SK-N-DZ (cell line): ENCODE results near the gene AEBP1. TPM values are rescaled to one million over a fixed set of nuclear protein-coding genes. Genes with fewer than 3 reads are reported as not detected.

Source experiments
- DNase-seq: peaks from one replicate; pipeline ENCODE4 v3.0.0-alpha.2; 2015; ENCODE audit warnings: low spot score
- polyA plus RNA-seq, 2 experiments: library from polyadenylated mRNA; depleted of rRNA; stranded (reverse); fragments of >200 nt; gene quantifications; 2 replicates each; pipeline ENCODE4 v1.2.3, GENCODE V29; 2014

Gene AEBP1
- polyA plus RNA-seq (2014; cell fraction: cytosol; rRNA removed) = 7.9 and 10.0 TPM in 2 replicates
- 55.9 and 111 TPM in 2 replicates for polyA plus RNA-seq (2014; cell fraction: nucleus; rRNA removed)

DNA sequence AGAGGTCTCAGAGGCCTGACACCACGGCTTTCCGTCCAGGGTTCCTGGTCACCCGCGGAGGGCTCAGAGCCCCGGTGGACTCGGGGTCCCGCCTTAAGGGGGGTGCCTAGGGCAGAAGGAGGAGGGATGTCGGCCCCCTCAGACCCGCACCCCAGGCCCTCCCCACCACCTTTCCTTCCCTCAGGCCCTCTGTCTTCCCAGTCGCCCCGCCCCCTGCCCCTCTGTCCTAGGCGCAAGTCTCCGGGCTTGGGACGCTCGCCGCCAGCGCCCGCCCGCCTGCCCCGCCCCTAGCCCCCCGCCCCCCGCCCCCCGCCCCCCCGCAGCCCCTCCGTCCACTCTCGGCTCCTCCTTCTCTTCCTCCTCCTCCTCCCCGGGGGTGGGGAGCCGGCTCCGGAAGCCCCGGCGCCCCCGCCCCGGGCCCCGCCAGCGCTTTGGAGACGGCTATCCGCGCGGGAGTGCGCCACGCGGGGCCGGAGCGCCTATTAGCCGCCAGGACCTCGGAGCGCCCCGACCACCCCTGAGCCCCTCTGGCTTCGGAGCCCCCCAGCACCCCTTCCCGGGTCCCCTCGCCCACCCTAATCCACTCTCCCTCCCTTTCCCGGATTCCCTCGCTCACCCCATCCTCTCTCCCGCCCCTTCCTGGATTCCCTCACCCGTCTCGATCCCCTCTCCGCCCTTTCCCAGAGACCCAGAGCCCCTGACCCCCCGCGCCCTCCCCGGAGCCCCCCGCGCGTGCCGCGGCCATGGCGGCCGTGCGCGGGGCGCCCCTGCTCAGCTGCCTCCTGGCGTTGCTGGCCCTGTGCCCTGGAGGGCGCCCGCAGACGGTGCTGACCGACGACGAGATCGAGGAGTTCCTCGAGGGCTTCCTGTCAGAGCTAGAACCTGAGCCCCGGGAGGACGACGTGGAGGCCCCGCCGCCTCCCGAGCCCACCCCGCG, at the start of gene AEBP1:
TSS of gene AEBP1 (plus strand) at position 423 of the 937 bp plus-strand sequence. CDS start at position 744, 321 bp downstream.
- peak; percentile 47 for DNase-seq

DNA sequence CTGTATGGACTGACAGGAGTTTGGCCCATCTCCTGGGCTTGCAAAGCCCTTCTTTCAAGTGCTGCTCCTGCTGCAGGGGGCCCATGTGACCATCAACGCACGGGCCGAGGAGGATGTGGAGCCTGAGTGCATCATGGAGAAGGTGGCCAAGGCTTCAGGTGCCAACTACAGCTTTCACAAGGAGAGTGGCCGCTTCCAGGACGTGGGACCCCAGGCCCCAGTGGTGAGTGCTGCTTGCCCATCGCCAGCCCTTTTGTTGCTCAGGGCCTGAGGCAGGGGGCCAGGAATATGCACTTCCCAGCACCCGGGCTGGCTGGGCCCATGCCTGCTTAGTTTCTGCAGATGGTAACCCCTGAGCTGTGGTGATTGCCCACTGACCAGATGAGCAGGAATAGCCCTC, 47.5 kb upstream of the AEBP1 start:
- DNase-seq = no peak

DNA sequence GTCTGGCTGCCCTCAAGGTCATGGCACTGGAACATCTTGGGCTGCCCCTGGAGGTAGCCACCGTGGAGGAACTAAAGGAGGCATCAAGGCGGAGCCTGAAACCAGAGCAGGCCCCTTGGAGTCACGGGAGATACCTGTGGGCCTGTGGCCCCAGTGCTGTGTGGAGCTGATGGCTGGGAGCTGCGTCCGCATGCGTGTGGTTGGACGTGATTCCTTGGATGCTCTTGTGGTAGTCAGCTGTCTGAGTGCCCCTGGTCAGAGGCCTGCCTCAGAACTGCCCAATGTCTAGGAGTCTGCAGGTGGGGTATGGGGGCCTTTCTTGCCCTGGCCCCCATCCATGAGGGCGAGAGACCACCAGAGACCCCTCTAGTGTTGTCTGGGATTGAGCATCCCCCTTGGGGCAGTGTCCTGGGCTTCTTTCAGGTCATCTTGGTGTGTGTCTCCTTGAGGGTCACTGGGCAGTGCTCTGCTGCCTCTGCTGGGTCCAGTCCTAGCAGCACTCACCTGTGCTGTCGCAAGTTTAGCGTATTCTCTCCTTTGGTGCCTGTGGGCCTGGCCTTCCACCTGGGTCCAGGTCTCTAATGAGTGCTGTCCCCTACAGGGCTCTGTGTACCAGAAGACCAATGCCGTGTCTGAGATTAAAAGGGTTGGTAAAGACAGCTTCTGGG, 46.8 kb upstream of the AEBP1 start:
- DNase-seq = no peak

DNA sequence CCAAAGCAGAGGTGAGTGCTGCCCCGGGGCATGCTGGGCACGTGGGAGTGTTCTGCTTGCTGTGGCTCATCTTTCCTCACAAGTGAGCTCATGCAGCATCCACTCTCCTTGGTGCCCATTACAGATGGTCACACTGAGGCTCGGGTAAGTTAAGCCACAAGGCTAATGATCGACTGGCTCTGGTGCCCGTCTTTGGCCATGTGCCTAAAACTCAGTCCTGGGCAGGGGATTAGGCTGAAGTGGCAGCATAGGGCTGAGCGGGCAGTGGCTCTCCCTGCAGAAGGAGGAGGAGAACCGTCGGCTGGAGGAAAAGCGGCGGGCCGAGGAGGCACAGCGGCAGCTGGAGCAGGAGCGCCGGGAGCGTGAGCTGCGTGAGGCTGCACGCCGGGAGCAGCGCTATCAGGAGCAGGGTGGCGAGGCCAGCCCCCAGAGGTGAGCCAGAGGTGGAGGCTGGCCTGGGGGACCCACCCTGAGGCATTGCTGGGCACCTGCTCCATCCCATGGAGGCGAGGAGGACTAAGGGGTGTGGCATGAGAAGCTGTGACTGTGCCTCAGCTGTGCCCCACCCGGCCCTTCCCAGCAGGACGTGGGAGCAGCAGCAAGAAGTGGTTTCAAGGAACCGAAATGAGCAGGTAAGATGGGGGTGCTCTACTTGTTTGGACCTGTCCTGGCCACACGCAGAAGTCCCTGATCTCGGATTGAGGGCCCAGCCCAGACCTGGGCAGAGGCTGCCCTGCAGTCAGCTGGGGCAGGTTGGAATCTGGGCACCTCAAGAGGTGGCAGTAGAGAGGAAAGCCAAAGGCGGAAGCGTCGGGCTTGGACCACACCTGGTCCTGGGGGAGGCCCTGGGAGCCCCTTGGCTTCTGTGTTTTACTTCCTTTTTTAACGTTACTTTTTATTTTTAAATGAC, 46.0 kb upstream of the AEBP1 start:
- DNase-seq = no peak

DNA sequence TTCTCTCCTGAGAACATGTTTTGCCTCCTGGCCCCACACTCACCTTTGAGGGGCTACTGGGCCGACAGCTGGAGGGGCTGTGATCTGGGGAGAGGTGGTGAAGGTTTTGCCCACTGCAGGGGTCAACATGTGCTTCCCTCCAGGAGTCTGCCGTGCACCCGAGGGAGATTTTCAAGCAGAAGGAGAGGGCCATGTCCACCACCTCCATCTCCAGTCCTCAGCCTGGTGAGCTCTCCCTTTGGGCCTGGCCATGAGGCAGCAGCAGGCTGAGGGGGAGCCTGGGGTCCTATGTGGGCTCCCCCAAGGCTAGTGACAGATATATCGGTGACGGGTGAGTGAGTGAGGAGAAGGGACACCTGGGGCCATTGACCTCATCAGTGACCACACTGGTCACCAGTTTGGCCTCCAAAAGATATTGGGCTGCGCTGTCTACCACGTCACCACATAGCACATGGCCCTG, 45.4 kb upstream of the AEBP1 start:
- DNase-seq = no peak

DNA sequence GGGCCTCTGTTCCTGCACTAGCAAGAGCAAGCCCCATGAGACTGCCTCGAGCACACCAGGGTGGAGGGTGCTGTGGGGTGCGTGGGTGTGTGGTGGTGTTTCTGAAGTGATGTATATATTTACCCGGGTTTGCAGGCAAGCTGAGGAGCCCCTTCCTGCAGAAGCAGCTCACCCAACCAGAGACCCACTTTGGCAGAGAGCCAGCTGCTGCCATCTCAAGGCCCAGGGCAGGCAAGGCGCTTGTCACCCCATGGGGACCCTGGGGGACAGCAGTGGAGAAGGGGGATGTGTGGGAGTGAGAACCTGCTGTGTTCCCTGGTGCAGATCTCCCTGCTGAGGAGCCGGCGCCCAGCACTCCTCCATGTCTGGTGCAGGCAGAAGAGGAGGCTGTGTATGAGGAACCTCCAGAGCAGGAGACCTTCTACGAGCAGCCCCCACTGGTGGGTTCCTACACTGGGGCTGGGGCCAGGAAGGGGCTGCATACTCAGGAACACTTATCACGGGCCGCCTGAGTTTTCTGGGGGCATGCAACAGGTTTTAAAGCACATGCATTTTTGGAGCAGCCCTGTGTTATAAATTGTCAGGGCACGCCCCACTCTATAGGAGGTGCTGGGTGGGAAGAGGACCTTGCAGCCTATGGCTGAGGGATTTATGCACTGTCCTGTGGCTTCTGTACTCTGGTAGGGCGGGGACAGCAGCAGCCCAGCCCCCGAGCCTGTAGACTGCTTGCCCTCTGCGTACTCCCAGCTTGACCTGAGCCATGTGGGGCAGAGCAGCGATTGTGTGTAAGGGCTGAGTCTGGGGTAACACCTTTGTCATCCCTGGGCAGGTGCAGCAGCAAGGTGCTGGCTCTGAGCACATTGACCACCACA, 44.7 kb upstream of the AEBP1 start:
- DNase-seq = no peak

DNA sequence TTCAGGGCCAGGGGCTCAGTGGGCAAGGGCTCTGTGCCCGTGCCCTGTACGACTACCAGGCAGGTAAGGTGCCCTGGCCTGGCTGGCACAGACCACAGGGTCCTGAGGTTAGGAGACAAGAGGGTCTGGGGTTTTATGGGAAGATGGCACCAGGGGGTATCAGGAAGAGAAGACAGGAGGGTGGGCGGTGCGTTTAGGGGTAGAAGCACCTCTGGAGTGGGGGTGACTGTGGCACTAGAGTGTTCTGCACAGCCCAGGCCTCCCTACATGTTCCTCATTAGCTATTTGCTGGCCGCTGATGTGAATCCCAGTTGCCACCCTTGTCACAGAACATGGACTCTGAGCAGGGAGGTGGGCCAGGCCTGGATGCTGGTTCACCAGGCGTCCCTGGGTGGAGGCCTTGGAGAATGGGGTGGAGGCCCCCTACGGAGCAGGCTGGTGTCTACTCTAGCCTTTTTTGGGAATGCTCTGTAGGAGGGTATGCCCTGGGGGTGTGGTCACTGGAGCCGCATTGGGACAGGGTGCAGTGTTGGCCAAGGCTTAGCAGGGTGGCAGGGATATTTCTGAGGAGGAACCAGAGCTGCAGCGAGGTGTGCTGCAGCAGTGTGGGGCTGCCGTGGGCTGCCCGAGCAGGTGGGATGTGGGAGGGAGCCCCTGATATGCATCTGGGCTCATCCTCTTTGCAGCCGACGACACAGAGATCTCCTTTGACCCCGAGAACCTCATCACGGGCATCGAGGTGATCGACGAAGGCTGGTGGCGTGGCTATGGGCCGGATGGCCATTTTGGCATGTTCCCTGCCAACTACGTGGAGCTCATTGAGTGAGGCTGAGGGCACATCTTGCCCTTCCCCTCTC, 43.8 kb upstream of the AEBP1 start:
- DNase-seq = no peak

DNA sequence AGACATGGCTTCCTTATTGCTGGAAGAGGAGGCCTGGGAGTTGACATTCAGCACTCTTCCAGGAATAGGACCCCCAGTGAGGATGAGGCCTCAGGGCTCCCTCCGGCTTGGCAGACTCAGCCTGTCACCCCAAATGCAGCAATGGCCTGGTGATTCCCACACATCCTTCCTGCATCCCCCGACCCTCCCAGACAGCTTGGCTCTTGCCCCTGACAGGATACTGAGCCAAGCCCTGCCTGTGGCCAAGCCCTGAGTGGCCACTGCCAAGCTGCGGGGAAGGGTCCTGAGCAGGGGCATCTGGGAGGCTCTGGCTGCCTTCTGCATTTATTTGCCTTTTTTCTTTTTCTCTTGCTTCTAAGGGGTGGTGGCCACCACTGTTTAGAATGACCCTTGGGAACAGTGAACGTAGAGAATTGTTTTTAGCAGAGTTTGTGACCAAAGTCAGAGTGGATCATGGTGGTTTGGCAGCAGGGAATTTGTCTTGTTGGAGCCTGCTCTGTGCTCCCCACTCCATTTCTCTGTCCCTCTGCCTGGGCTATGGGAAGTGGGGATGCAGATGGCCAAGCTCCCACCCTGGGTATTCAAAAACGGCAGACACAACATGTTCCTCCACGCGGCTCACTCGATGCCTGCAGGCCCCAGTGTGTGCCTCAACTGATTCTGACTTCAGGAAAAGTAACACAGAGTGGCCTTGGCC, 43.0 kb upstream of the AEBP1 start:
- no peak for DNase-seq

DNA sequence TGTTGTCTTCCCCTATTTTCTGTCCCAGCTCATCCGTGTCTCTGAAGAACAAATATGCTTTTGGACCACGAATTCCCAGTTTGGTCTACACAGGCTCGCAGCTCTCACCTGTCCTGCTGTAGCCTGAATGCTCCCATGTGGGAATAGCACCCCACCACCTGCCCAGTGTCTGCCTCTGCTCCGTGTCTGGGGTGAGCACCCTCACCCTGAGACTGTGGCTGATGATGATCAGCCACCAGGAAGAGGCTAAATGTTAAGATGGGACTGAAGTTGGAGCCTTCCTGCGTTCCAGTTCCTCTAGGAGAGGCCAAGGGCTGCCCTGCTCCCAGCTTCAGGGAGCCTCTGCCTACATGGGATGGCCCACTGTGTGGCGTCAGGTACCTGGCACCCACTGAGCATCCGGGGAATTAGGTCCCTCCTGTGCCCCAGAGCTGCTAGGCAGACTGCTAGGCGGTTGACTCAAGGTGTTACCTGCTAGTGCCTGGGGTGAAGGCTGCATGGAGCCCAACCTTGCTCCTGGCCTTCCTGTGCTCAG, 42.4 kb upstream of the AEBP1 start:
- DNase-seq = no peak

DNA sequence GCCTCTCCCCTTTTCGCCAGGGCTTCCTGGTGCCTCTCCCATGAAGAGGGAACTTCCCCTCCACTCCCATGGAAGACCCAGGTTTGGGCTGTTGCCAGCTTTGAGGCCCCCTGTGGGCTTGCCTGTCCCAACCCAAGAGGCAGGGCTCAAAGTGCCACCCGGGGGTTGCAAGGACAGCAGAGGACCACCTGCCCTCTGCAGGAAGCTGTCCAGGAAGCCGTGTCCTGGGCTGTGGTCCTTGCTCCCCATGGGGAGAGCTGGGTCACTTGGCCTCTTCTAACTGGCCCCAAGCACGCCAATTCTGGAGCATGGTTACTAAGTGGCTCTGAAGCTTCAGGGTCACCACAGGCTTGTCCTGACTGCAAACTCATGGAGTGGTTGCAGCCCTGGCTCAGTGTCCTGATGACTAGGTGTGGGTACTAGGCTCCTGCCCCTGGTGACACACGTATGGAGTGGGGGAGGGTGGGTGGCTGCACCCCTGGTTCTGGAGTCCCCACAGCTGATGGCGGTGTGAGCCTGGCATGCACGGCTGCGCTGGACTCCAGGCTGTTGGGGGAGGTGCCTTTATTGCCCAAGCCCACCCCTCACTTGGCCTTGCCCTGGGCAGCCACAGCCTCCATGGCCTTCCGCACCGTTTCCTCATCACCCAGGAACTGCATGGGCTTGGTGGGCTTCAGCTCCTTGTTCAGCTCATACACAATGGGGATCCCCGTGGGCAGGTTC, 41.8 kb upstream of the AEBP1 start:
- no peak for DNase-seq

DNA sequence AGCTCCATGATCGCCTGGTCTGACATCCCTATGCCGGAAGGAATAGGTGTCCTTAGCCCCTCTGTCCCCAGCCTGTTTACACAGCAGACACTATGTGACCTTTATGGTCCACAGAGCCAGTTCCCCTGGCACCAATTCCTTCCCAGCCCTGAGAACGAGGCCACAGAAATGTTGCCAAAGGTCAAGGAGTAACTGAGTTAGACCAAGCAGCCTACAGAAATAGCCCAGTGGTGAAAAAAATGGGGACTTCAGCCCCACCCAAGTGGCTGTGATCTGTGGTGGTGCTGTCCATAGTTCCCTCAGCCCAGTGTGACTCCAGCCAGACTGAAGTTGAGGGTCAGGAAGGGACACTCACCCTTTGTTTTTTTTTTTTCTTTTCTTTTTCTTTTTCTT, 41.2 kb upstream of the AEBP1 start:
- no peak for DNase-seq

DNA sequence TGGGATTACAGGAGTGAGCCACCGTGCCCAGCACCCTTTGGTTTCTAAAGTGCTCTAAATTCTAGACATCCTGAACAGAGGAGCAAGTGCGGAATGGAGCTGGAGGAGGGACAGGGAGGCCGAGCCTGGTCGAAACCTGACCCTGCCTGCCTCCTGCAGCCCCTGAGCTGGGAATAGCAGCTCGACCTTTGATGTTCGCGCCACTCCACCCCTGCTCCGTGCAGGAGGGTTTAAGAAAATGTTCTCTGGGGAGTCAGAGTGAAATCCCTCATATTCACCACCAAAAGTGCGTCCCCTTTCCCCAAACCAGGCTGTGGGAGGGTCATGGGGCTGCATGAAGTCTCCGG, 40.6 kb upstream of the AEBP1 start:
- no peak for DNase-seq

DNA sequence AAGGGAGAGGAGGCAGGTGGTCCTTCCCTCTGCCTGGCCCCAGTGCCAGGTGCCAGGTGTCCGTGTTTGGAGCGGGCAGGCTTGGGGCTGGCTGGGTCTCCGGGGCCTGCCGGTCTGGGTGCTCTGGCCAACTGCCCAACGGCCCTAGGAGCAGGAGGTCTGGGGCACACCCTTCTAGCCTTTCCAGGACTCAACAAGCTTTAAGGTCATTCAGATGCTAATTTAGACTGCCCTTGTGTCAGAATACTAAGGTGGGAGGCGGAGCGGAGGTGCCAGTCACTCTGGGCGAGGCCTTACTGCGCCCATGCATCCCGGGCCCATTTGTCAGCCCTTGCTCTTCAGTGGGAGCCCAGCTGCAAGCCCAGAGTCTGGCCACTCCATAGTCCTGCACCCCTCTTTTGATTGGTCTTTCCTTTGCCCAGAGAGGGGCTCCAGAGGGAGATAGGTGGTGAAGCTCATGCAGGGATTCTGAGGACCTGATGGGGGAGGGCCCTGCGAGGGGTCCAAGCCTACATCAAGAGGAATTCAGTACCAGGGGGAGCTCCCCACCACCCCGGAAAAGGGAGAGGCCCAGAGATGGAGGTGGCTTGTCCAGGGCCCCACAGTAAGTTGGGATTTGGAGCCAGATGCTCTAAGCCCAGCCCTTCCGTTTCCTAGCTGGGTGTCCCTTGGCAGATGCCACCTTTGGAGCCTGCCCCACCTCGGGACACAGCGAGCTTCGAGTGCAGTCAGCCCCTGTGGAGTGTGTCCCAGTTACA, 40.1 kb upstream of the AEBP1 start:
- no peak for DNase-seq

DNA sequence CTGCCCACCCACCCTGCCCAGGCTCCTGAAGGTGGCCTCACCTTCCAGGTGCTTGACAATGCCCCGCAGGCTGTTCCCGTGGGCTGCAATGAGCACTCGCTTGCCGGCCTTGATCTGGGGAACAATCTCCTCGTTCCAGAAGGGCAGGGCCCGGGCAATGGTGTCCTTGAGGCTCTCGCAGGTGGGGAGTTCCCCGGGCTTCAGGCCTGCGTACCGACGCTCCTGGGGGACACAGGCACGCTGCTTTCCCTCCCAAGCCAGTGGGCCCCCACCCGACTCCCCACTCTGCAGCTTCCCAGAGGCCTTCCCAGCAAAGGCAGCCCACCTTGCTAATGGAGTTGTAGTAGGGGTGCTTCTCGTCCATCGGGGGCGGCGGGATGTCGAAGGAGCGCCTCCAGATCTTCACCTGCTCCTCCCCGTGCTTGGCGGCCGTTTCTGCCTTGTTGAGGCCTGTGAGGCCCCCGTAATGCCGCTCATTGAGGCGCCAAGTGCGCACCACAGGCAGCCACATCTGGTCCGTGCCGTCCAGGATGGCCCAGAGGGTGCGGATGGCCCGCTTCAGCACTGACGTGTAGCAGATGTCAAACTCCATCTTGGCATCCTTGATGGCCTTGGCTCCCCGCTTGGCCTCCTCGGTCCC, 39.2 kb upstream of the AEBP1 start:
- no peak for DNase-seq

DNA sequence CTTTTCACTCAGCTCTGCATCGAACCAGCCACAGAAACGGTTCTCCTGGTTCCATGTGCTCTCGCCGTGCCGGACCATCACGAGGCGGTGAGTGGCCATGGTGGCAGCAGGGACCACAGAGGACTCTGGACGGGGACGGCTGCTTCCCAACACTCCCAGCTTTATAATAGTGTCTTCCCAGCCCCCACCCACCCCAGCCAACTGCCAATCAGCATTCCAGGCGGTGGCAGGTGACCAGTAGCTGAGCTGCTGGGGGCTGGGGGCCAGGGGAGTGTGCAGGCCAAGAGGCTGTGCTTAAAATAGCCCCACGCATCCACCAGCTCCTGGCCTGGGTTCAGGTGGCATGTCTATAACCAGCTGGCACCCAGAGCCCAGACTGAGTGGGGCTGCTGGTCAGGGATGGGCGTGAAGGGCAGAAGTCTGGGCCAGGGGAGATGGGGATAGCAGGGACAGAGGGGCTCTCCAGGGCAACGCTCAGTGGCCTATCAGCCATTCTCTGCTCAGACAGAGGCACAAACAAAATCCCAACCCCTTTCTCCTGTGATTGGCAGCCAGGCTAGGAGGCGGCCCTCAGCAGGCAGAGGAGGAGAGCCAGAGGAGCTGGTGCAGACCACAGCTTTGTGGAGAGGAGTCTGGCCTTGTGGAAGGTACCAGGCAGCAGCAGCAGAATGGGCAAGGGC, 38.6 kb upstream of the AEBP1 start, which contains the start of gene PGAM2:
TSS of gene PGAM2 (minus strand) at position 137 of the 680 bp plus-strand sequence. CDS start at position 99, 38 bp downstream.
- DNase-seq = peak; percentile 80

DNA sequence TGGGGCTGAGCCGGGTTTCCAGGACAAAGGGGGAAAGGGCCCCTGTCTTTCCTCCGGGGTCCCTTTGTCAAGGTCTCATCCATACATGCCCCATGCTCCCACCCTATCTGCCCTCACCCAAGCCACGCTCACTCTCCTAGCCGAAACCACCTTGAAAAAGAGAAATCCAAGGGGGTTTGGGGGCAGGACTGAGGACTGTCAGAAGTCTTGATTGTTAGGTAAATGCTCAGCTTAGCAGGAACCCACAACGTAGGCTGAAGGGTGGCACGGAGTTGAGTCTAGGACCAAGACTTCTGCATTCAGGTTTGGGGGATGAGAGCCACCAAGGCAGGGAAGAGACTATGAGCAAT, 38.1 kb upstream of the AEBP1 start:
- DNase-seq = no peak
